ENCODE measurements around the gene CAMK1D. TPM values are rescaled to one million over a fixed set of nuclear protein-coding genes. Genes with fewer than 3 reads are reported as not detected.
A peak's percentile ranks its signal among the peaks of the same experiment; 100 is the strongest.

Gene CAMK1D
- total RNA-seq, 1 donor from 2014 or later: 6.5 TPM

DNA sequence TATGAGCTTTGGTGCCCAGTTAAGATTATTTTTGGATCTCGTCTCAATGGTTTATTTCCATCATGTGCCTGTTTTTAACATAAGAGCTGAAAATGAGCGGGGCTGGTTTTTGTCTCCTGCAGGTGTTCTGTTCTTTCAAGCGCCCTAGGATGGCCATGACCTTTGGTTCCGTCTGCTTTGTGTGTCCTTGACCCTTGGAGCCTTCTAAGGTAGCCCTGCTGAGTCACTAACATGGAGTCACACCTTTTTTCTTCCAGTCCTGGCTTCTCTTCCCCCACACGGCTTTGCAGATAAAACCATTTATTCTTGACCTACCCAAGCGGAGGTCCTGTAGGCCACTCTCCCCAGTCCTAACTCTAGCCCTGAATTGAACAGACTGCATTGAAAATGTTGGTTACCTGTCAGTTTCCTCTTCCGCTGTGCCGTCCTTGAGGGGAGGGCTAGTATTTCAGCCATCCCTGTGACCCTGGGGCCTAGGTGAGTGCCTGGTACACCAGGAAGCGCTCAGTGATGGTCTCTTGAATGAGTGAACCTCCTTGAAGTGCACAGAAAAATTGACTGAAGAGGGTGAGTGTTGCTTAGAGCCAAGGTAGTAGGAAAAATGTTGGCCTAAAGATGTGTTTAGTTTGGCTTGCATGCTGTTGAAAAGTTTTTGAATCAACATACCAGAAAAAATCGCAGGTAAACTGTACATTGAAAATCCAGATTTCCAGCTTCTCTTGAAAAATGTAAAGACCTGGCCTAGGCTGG is 48.0 kb downstream of the CAMK1D start:
- H3K9me3 Mint-ChIP-seq: peaks cover 2% of the 10 kb centered on the region
- peak overlapping the region; percentile 23 for H3K27ac Mint-ChIP-seq (ENCODE audit: unreplicated experiment)
- H3K27me3 Mint-ChIP-seq (ENCODE audit: low read depth): no peaks in the 10 kb centered on the region
- no peak overlapping the region for H3K4me3 Mint-ChIP-seq
- DNase-seq (ENCODE audit: low read depth, low spot score): no peak
- TF ChIP-seq, protein P1, sequence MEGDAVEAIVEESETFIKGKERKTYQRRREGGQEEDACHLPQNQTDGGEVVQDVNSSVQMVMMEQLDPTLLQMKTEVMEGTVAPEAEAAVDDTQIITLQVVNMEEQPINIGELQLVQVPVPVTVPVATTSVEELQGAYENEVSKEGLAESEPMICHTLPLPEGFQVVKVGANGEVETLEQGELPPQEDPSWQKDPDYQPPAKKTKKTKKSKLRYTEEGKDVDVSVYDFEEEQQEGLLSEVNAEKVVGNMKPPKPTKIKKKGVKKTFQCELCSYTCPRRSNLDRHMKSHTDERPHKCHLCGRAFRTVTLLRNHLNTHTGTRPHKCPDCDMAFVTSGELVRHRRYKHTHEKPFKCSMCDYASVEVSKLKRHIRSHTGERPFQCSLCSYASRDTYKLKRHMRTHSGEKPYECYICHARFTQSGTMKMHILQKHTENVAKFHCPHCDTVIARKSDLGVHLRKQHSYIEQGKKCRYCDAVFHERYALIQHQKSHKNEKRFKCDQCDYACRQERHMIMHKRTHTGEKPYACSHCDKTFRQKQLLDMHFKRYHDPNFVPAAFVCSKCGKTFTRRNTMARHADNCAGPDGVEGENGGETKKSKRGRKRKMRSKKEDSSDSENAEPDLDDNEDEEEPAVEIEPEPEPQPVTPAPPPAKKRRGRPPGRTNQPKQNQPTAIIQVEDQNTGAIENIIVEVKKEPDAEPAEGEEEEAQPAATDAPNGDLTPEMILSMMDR (conservative IDR thresholded peaks at IDR 0.05): no peak
- no peaks in the 10 kb centered on the region for H3K36me3 Mint-ChIP-seq (ENCODE audit: low read depth)
- H3K4me1 Mint-ChIP-seq: peaks cover 5% of the 10 kb centered on the region

DNA sequence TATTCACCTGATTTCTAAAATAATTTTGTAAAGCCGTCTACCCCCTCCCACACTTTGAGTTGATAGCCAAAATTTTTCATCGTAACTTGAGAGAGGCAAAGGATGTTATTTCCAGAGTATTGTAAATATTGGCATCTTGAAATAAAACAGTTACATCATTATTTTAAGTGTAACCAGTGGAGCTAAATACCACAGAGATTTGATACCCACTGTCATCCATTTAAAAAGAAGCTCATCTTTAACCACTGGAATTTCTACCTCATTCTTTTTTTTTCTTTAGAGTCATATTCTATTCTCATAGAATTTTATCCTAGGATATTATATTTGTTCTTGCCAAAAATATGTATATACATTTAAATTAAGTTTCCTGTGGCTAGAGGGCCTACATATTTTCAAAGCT is 48.6 kb downstream of the CAMK1D start:
- Mint-ChIP-seq H3K9me3 (peaks cover 2% of the 10 kb centered on the region), H3K4me1 (peaks cover 5% of the 10 kb centered on the region), H3K36me3 (ENCODE audit: low read depth) (no peaks in the 10 kb centered on the region), H3K4me3 (no peak overlapping the region), H3K27ac (ENCODE audit: unreplicated experiment) (no peak overlapping the region), H3K27me3 (ENCODE audit: low read depth) (no peaks in the 10 kb centered on the region)
- no peak for DNase-seq (ENCODE audit: low read depth, low spot score)
- TF ChIP-seq, protein P1 (conservative IDR thresholded peaks at IDR 0.05): no peak

DNA sequence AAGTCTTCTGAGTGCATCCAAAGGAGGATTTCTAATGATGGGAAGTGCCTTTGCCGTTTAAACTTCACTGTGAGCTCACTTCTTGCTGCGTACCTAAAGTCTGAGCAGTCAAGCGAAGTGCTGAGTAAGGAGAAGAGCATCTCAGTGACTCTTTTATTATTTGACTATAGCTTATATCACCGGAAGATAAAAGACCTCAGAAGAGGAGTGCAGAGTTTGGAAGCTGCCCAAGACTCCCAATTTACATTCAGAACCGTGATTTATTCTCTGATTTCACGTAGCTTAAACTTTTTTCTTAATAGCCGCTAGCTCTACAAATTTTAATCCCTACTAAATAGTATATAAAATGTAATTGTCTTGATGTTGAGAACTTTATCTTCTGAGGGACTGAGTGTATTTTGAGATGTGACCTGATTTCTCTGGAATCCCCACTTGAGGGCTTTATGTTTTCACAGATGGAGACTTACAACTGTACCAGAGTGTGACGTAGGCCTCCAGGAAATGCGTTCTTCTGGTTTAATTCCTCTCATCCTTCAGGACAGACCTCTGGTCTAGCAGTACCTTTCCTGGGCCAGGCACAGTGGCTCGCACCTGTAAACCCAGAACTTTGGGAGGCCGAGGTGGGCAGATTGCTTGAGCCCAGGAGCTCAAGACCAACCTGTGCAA is 51.1 kb downstream of the CAMK1D start:
- TF ChIP-seq, protein P1 (conservative IDR thresholded peaks at IDR 0.05): no peak
- H3K4me1 Mint-ChIP-seq: peaks cover 5% of the 10 kb centered on the region
- H3K36me3 Mint-ChIP-seq (ENCODE audit: low read depth): no peaks in the 10 kb centered on the region
- no peak overlapping the region for H3K27ac Mint-ChIP-seq (ENCODE audit: unreplicated experiment)
- no peak overlapping the region for H3K4me3 Mint-ChIP-seq
- H3K9me3 Mint-ChIP-seq: peaks cover 2% of the 10 kb centered on the region
- DNase-seq (ENCODE audit: low read depth, low spot score): no peak
- no peaks in the 10 kb centered on the region for H3K27me3 Mint-ChIP-seq (ENCODE audit: low read depth)

DNA sequence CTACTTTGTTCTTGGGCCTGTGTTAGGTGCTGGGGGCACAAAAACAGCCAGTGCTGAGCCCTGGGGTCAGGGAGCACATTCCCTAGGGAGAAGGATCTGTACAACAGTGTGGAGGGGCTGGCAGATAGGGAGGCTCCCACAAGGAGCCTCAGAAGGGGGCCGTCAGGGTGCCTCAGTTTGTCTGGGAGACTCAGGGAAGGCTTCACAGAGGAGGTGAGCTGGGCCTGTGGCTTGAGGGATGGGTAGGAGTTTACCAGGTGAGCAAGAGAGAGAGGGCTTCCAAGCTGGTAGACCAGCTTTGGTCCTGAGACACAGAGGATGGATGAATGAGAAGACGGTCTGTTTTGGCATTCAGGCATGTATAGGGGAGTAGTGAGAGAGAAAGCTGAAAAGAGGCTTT is 52.1 kb downstream of the CAMK1D start:
- Mint-ChIP-seq H3K36me3 (ENCODE audit: low read depth) (no peaks in the 10 kb centered on the region), H3K27ac (ENCODE audit: unreplicated experiment) (no peak overlapping the region), H3K9me3 (no peaks in the 10 kb centered on the region), H3K4me1 (peaks cover 5% of the 10 kb centered on the region), H3K4me3 (no peak overlapping the region), H3K27me3 (ENCODE audit: low read depth) (no peaks in the 10 kb centered on the region)
- DNase-seq (ENCODE audit: low read depth, low spot score): no peak
- TF ChIP-seq, protein P1 (conservative IDR thresholded peaks at IDR 0.05): no peak

DNA sequence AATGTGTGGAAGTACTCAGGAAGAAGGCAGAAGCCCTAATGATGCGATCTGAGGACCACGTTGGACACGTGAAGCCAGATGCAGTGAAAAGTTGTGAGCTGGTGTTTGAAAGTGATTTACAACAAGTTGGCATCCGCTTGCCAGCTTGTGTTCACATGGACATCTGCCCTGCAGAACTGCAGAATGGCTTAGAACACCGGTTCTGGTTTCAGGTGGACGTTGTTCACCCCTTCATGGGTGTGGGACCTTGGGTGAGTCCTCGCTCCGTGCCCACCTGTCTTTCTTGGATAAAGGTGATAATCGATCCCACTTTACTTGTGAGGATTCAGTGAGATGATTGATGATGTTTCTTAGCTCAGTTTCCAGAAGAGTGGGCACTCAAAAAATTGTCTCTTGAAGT is 53.8 kb downstream of the CAMK1D start:
- no peak overlapping the region for H3K4me3 Mint-ChIP-seq
- H3K36me3 Mint-ChIP-seq (ENCODE audit: low read depth): peaks cover 2% of the 10 kb centered on the region
- H3K27me3 Mint-ChIP-seq (ENCODE audit: low read depth): no peaks in the 10 kb centered on the region
- H3K4me1 Mint-ChIP-seq: peaks cover 4% of the 10 kb centered on the region
- TF ChIP-seq, protein P1 (conservative IDR thresholded peaks at IDR 0.05): no peak
- H3K9me3 Mint-ChIP-seq: peaks cover 2% of the 10 kb centered on the region
- H3K27ac Mint-ChIP-seq (ENCODE audit: unreplicated experiment): no peak overlapping the region
- DNase-seq (ENCODE audit: low read depth, low spot score): no peak

Measured in neural crest cell (in vitro differentiated cells).